OCI-LY3 (cell line): ENCODE measurements around the gene FGF2.

Experiments
- EZH2phosphoT487 ChIP-seq: fragments of 200-600 bp; shearing (Covaris generic); IDR thresholded peaks from 2 replicates; pipeline ENCODE4 v1.6.1; 2018; ENCODE audit warnings: antibody characterized with exemption, mixed run types, low read depth
- TF ChIP-seq, protein P1 (sequence below): fragments of 200-600, 300-600 bp; sonication (generic); IDR thresholded peaks from 2 replicates; pipeline ENCODE4 v1.5.1; 2014; ENCODE audit warnings: antibody characterized with exemption, low read length, low read depth

DNA sequence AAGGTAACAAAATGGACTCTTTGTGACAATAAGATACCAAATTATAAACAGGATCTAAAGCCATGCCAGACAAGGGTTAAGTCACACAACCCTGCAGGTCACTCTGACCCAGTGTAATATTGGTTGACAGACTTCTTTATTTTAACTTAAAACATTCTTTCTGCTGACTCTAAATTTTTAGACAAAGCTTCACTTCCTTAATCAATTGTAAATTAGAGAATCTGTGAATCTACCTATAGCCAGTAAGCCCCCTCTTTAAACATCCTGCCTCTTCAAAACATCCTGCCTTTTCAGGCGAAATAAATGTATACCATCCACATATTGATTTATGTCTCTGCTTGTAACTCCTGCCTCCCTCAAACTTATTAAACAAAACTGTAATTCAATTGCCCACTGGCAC is 81.6 kb downstream of the FGF2 start:
- TF ChIP-seq, protein P1, sequence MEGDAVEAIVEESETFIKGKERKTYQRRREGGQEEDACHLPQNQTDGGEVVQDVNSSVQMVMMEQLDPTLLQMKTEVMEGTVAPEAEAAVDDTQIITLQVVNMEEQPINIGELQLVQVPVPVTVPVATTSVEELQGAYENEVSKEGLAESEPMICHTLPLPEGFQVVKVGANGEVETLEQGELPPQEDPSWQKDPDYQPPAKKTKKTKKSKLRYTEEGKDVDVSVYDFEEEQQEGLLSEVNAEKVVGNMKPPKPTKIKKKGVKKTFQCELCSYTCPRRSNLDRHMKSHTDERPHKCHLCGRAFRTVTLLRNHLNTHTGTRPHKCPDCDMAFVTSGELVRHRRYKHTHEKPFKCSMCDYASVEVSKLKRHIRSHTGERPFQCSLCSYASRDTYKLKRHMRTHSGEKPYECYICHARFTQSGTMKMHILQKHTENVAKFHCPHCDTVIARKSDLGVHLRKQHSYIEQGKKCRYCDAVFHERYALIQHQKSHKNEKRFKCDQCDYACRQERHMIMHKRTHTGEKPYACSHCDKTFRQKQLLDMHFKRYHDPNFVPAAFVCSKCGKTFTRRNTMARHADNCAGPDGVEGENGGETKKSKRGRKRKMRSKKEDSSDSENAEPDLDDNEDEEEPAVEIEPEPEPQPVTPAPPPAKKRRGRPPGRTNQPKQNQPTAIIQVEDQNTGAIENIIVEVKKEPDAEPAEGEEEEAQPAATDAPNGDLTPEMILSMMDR: no peak
- TF ChIP-seq EZH2phosphoT487: no peak
